Vagina (tissue), 2 donors: ENCODE results near the gene KIF1A.

ENCODE experiments used
- CTCF ChIP-seq, 3 experiments: fragments of 450-650 bp in 2 of 3; fragments of 200-600 bp in 1 of 3; sonication (generic) in 1 of 3; IDR thresholded peaks; one replicate each; pipeline ENCODE4 v1.5.1; 2017 to 2019; ENCODE audit warnings: antibody characterized with exemption in 3 of 3, mild to moderate bottlenecking in 2 of 3, moderate library complexity in 2 of 3
- POLR2A ChIP-seq, 2 donors: fragments of 450-650 bp; IDR thresholded peaks; one replicate each; pipeline ENCODE4 v1.6.1; 2017; ENCODE audit warnings: antibody characterized with exemption in 2 of 2, mild to moderate bottlenecking in 2 of 2, moderate library complexity in 2 of 2

- TF ChIP-seq CTCF (IDR thresholded peaks at IDR 0.05) (no peak), POLR2A (IDR thresholded peaks at IDR 0.05) (no peak)
Observed at GRCh38 chr2:240716130-240716798, 103.8 kb downstream of the KIF1A start.
